PC-3 (cell line): ENCODE measurements around the gene DEPDC1. TPM values are rescaled to one million over a fixed set of nuclear protein-coding genes. Genes with fewer than 3 reads are reported as not detected.
A peak's percentile ranks its signal among the peaks of the same experiment; 100 is the strongest.

ENCODE experiments used
- ATAC-seq: fragments of 200-7000 bp; cut with Tn5 transposase; 2 replicates; pipeline ENCODE4 v1.9.1; 2020; ENCODE audit warnings: mild to moderate bottlenecking, moderate library complexity
- BruUV-seq: library from RNA; stranded (reverse); fragments of 400-500 nt; replicated peaks from 2 replicates; lab custom pipeline; 2021; lab: Mats Ljungman, UMichigan
- CTCF ChIA-PET: fragments of 300-600 bp; sonication (Branson Sonifier 250); formaldehyde crosslinking; loops from one replicate; lab custom pipeline; 2022; ENCODE audit warnings: antibody characterized with exemption; lab: Charles Lee
- POLR2A ChIA-PET: fragments of 300-600 bp; sonication (Branson Sonifier 250); formaldehyde crosslinking; loops from one replicate; lab custom pipeline; 2022; ENCODE audit warnings: antibody characterized with exemption; ENCODE audit not compliant: unreplicated experiment; lab: Charles Lee
- DNase-seq: peaks from one replicate; pipeline ENCODE4 v3.0.0-alpha.2; 2015
- H2AFZ ChIP-seq: fragments of 300-600 bp; sonication (generic); 2 replicates; pipeline ENCODE4 v1.6.0; 2016; ENCODE audit warnings: antibody characterized with exemption, low read length
- H3F3A ChIP-seq: fragments of 300-600 bp; sonication (generic); one replicate; pipeline ENCODE4 v1.6.0; 2017; ENCODE audit warnings: antibody characterized with exemption, low read length, control low read depth, mild to moderate bottlenecking; ENCODE audit not compliant: unreplicated experiment
- H3K27ac ChIP-seq: fragments of 300-600 bp; sonication (generic); 2 replicates; pipeline ENCODE4 v1.5.1; 2016; ENCODE audit warnings: mild to moderate bottlenecking, low read length
- H3K27me3 ChIP-seq: fragments of 300-600 bp; sonication (generic); 2 replicates; pipeline ENCODE4 v1.6.1; 2016; ENCODE audit warnings: low read length, mixed read lengths
- H3K36me3 ChIP-seq: fragments of 300-600 bp; sonication (generic); 2 replicates; pipeline ENCODE4 v1.6.1; 2016; ENCODE audit warnings: low read depth, mixed run types, low read length, mixed read lengths
- H3K4me1 ChIP-seq: fragments of 300-600 bp; sonication (generic); 2 replicates; pipeline ENCODE4 v1.5.1; 2016; ENCODE audit warnings: low read length; ENCODE audit not compliant: insufficient read depth
- H3K4me2 ChIP-seq: fragments of 300-600 bp; sonication (generic); 2 replicates; pipeline ENCODE4 v1.6.0; 2016; ENCODE audit warnings: low read length
- H3K4me3 ChIP-seq: fragments of 300-600 bp; sonication (generic); 2 replicates; pipeline ENCODE4 v1.5.1; 2016; ENCODE audit warnings: mild to moderate bottlenecking, low read length, mixed read lengths
- H3K79me2 ChIP-seq: fragments of 300-600 bp; sonication (generic); 2 replicates; pipeline ENCODE4 v1.6.1; 2017; ENCODE audit warnings: low read length, mixed read lengths
- H3K9ac ChIP-seq: fragments of 300-600 bp; sonication (generic); 2 replicates; pipeline ENCODE4 v1.6.0; 2016; ENCODE audit warnings: mild to moderate bottlenecking, low read length
- H3K9me2 ChIP-seq: fragments of 300-600 bp; sonication (generic); replicated peaks from 2 replicates; pipeline ENCODE4 v1.6.1; 2016; ENCODE audit warnings: mixed run types, low read length, mixed read lengths
- H3K9me3 ChIP-seq: fragments of 300-600 bp; sonication (generic); 2 replicates; pipeline ENCODE4 v1.6.1; 2016; ENCODE audit warnings: low read length, mixed read lengths
- H4K20me1 ChIP-seq: fragments of 300-600 bp; sonication (generic); 2 replicates; pipeline ENCODE4 v1.6.1; 2016; ENCODE audit warnings: low read length, mixed read lengths
- CTCF ChIP-seq: fragments of 300-600 bp; sonication (generic); conservative IDR thresholded peaks from 2 replicates; pipeline ENCODE4 v1.5.1; 2017; ENCODE audit warnings: antibody characterized with exemption, low read depth, mild to moderate bottlenecking, low read length
- EZH2 ChIP-seq: fragments of 300-600 bp; sonication (generic); IDR thresholded peaks from one replicate; pipeline ENCODE4 v1.6.1; 2017; ENCODE audit warnings: antibody characterized with exemption, mild to moderate bottlenecking, low read length; ENCODE audit not compliant: unreplicated experiment
- EZH2phosphoT487 ChIP-seq: fragments of 300-600 bp; sonication (generic); IDR thresholded peaks from 2 replicates; pipeline ENCODE4 v1.6.1; 2018; ENCODE audit warnings: mild to moderate bottlenecking, antibody characterized with exemption, low read length, borderline replicate concordance
- intact Hi-C: fragments of 100-400 bp; cut with micrococcal nuclease; formaldehyde crosslinking; loops from 2 replicates; pipeline ENCODE4 v1.9.0; 2023
- total RNA-seq: library from RNA; depleted of rRNA; stranded (reverse); fragments of >200 nt; gene quantifications from 2 replicates; pipeline ENCODE4 v1.2.3, GENCODE V29; 2014

Gene DEPDC1
- total RNA-seq, 1 experiment from 2014 or later: 21.6 TPM

GRCh38 chr1:68525781-68526180, 28.9 kb upstream of the DEPDC1 start:
- Histone ChIP-seq H3K27ac (peak overlapping the region; percentile 49), H3K79me2 (no peaks in the 10 kb centered on the region), H4K20me1 (no peaks in the 10 kb centered on the region), H3K36me3 (no peaks in the 10 kb centered on the region), H2AFZ (no peak overlapping the region; the same call in 1 of the 2 replicates), H3K4me3 (no peak overlapping the region), H3F3A (no peaks in the 10 kb centered on the region), H3K4me2 (peak overlapping the region; percentile 24; the same call in 1 of the 2 replicates), H3K9ac (no peak overlapping the region), H3K9me2 (no peaks in the 10 kb centered on the region), H3K4me1 (peaks cover 45% of the 10 kb centered on the region), H3K27me3 (no peaks in the 10 kb centered on the region), H3K9me3 (no peaks in the 10 kb centered on the region)
- POLR2A ChIA-PET: no interaction called here
- peak; percentile 80 for DNase-seq
- intact Hi-C loops: no loop called here
- no TSS peak for BruUV-seq
- TF ChIP-seq EZH2phosphoT487: no peak
- TF ChIP-seq CTCF: no peak
- TF ChIP-seq EZH2: no peak
- peak; percentile 62 for ATAC-seq
- CTCF ChIA-PET: no interaction called here

GRCh38 chr1:68521286-68521685, 24.4 kb upstream of the DEPDC1 start:
- no peaks in the 10 kb centered on the region for H4K20me1 ChIP-seq
- no peak for TF ChIP-seq EZH2phosphoT487
- no peak overlapping the region for H2AFZ ChIP-seq
- no peaks in the 10 kb centered on the region for H3F3A ChIP-seq
- ATAC-seq (no peak), DNase-seq (no peak)
- no peak overlapping the region for H3K27ac ChIP-seq
- intact Hi-C loops: no loop called here
- peaks cover 21% of the 10 kb centered on the region for H3K4me1 ChIP-seq
- no peaks in the 10 kb centered on the region for H3K27me3 ChIP-seq
- CTCF ChIA-PET: no interaction called here
- POLR2A ChIA-PET: no interaction called here
- H3K36me3 ChIP-seq: no peaks in the 10 kb centered on the region
- H3K9me2 ChIP-seq: no peaks in the 10 kb centered on the region
- no peaks in the 10 kb centered on the region for H3K79me2 ChIP-seq
- H3K4me2 ChIP-seq: no peak overlapping the region
- H3K9ac ChIP-seq: no peak overlapping the region
- no peak overlapping the region for H3K4me3 ChIP-seq
- no TSS peak for BruUV-seq
- H3K9me3 ChIP-seq: no peaks in the 10 kb centered on the region

GRCh38 chr1:68516066-68516465, 19.2 kb upstream of the DEPDC1 start:
- no peak for TF ChIP-seq EZH2
- TF ChIP-seq EZH2phosphoT487: no peak
- no peak for TF ChIP-seq CTCF
- Histone ChIP-seq H3F3A (no peaks in the 10 kb centered on the region), H3K9me2 (no peaks in the 10 kb centered on the region), H3K79me2 (no peaks in the 10 kb centered on the region), H3K4me1 (no peaks in the 10 kb centered on the region), H2AFZ (no peak overlapping the region), H3K4me3 (no peak overlapping the region), H3K36me3 (no peaks in the 10 kb centered on the region), H3K9me3 (no peaks in the 10 kb centered on the region), H3K27ac (no peak overlapping the region), H4K20me1 (no peaks in the 10 kb centered on the region), H3K4me2 (no peak overlapping the region), H3K27me3 (no peaks in the 10 kb centered on the region), H3K9ac (no peak overlapping the region)
- CTCF ChIA-PET: no interaction called here
- no TSS peak for BruUV-seq
- ATAC-seq (no peak), DNase-seq (peak; percentile 24)
- intact Hi-C loops: no loop called here
- POLR2A ChIA-PET: no interaction called here
